ENCODE measurements around the gene JAZF1. TPM values are rescaled to one million over a fixed set of nuclear protein-coding genes. Genes with fewer than 3 reads are reported as not detected.

The JAZF1 gene
- total and polyA plus RNA-seq, 2 of the 4 experiments (the other 2 are of a cell fraction), result 8.4 to 10.5 TPM

GRCh38 chr7:27885652-27886051, 294.9 kb downstream of the JAZF1 start:
- no peak for DNase-seq
- Histone ChIP-seq H3K4me3 (ENCODE audit: insufficient read depth, low read depth, low read length) (no peak overlapping the region), H3K9me3 (ENCODE audit: control insufficient read depth, insufficient read depth, low read length) (no peaks in the 10 kb centered on the region), H2BK5ac (ENCODE audit: low read depth, low read length, poor library complexity, severe bottlenecking) (no peak overlapping the region), H3K18ac (ENCODE audit: low read depth, low read length) (no peak overlapping the region), H3K9me1 (ENCODE audit: insufficient read depth, low read length) (0 out of 2 replicates have a peak, but pooled peaks cover 5% of the 10 kb centered on the region), H2AFZ (replicated peaks; ENCODE audit: low read length, poor library complexity) (no peak overlapping the region), H3K4ac (ENCODE audit: low read depth, low read length) (no peak overlapping the region), H3K23ac (ENCODE audit: low read depth, low read length) (no peak overlapping the region), H2AK5ac (ENCODE audit: low read depth, low read length) (no peak overlapping the region), H2BK120ac (ENCODE audit: low read depth, low read length) (no peak overlapping the region), H4K8ac (ENCODE audit: low read depth in 2 of 2, low read length in 2 of 2) (no peak overlapping the region), H2BK15ac (ENCODE audit: low read depth, low read length) (no peak overlapping the region), H3K9ac (ENCODE audit: low read depth, low read length) (no peak overlapping the region), H4K20me1 (ENCODE audit: insufficient read depth, low read length) (no peaks in the 10 kb centered on the region), H3K4me2 (ENCODE audit: low read depth, low read length) (no peak overlapping the region), H3K4me1 (ENCODE audit: control insufficient read depth, insufficient read depth, low read length) (peaks cover 7% of the 10 kb centered on the region), H2AK9ac (replicated peaks; ENCODE audit: low read depth, low read length, poor library complexity) (no peak overlapping the region), H3K36me3 (ENCODE audit: control insufficient read depth, insufficient read depth, low read length) (no peaks in the 10 kb centered on the region), H3K14ac (replicated peaks; ENCODE audit: low read depth, low read length) (no peak overlapping the region), H4K91ac (ENCODE audit: insufficient read depth, low read depth, low read length) (no peak overlapping the region), H2BK20ac (ENCODE audit: low read depth, low read length) (no peak overlapping the region), H3K56ac (ENCODE audit: extremely low read depth, insufficient read depth, low read length) (no peak overlapping the region), H4K5ac (ENCODE audit: low read depth, low read length) (no peak overlapping the region), H3K27ac (ENCODE audit: insufficient read depth, low read length) (no peak overlapping the region), H3K79me1 (ENCODE audit: low read depth in 1 of 2, low read length in 2 of 2) (peaks cover 0 to 18% of the 10 kb centered on the region in 2 experiments; a peak in 3 of 4 replicates), H3K27me3 (ENCODE audit: control insufficient read depth, insufficient read depth, low read length) (no peaks in the 10 kb centered on the region)
- intact Hi-C loops (cut with micrococcal nuclease), result no loop called here
- in situ Hi-C loops (cut with MboI; ENCODE audit: low sequenced_read_pairs), result no loop called here
- POLR2A ChIA-PET (ENCODE audit: unreplicated experiment), result no interaction called here
- dilution Hi-C loops (cut with HindIII; ENCODE audit: low sequenced_read_pairs, unreplicated experiment), result no loop called here
- TF ChIP-seq MXI1 (IDR thresholded peaks at IDR 0.05; ENCODE audit: borderline replicate concordance, low read depth, low read length) (no peak), RFX5 (IDR thresholded peaks at IDR 0.05; ENCODE audit: low read depth, low read length) (no peak), MAZ (IDR thresholded peaks at IDR 0.05; ENCODE audit: borderline replicate concordance, low read depth, low read length) (no peak), CHD1 (IDR thresholded peaks at IDR 0.05; ENCODE audit: low read depth, low read length) (no peak), USF2 (IDR thresholded peaks at IDR 0.05; ENCODE audit: low read depth, low read length) (no peak), RCOR1 (IDR thresholded peaks at IDR 0.05; ENCODE audit: insufficient replicate concordance, low read length) (no peak), CEBPB (IDR thresholded peaks at IDR 0.05; ENCODE audit: low read depth, low read length) (no peak), FOS (IDR thresholded peaks at IDR 0.05; ENCODE audit: low read depth, low read length) (no peak), NFE2L2 (IDR thresholded peaks at IDR 0.05; ENCODE audit: low read depth, low read length) (no peak), CTCF (conservative IDR thresholded peaks at IDR 0.05; ENCODE audit: low read depth, low read length) (no peak), BHLHE40 (IDR thresholded peaks at IDR 0.05; ENCODE audit: low read depth, low read length) (no peak), RAD21 (IDR thresholded peaks at IDR 0.05; ENCODE audit: low read length) (no peak), SMC3 (IDR thresholded peaks at IDR 0.05; ENCODE audit: low read depth, low read length) (no peak)
- CTCF ChIA-PET, result no interaction called here
- WGBS, 2 experiments (ENCODE audit: extremely low coverage in 2 of 2, insufficient read length in 1 of 2), result no CpG with 5 or more reads among the region's 2 CpGs
- ATAC-seq (ENCODE audit: low read depth), result no peak
- no TSS peak for BruUV-seq (replicated peaks)

Measured in IMR-90 (cell line).